ENCODE results near the gene PIKFYVE.
"Not testable (repeated sequence)": the region's sequence is repeated elsewhere in the genome, so short reads cannot be mapped to it uniquely, and the experiment has no call there.

PIKFYVE gene

GRCh38 chr2:208311954-208312353 lies 45.9 kb downstream of the PIKFYVE start:
- no peak for DNase-seq

DNA sequence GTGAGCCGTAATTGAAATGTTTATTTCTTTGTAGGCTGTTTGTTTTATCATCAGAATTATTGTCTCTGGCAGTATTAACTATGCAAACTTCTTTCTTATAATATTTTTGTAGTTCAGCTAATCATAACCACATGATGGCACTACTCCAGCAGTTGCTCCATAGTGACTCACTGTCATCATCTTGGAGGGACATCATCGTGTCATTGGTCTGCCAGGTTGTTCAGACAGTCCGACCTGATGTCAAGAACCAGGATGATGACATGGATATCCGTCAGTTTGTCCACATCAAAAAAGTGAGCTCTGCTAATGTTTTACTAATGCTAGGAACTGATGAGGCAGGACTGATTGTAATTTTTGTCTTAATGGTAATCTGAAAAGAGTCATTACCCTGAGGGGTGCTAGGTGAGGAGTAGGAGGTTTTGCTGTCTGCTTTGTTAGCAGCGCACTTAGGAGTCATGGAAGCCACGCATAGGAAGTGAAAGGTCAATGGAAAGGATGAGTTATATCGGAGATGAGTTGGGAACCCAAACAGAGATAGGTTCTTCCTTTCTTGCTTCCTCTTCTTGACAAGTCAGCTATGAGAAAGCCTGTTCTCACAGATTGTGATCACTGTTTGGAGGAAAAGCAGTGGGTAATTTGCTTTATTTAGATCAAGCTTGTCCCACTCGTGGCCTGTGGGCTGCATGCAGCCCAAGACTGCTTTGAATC lies 49.2 kb downstream of the PIKFYVE start:
- DNase-seq: no peak

DNA sequence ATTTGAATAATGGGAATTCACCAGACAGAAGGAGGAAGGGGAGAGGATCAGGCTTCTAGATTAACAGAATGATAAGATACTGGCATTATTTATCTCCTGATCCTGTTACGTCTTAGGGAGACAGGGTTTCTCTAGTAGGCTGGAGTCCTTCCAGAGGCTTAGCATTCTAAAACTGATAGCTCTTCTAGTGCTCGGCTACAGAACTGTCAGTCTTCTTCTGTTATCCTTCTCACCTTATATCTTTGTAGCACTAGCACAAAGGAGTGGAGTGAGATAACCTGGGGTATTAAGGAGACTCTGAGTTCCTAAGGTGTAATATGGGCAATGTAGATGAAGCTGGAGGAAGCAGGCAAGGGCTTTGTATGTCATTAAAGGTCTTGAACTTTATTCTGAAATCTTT lies 52.1 kb downstream of the PIKFYVE start:
- DNase-seq: no peak

GRCh38 chr2:208319391-208319790 lies 53.3 kb downstream of the PIKFYVE start:
- no peak for DNase-seq

DNA sequence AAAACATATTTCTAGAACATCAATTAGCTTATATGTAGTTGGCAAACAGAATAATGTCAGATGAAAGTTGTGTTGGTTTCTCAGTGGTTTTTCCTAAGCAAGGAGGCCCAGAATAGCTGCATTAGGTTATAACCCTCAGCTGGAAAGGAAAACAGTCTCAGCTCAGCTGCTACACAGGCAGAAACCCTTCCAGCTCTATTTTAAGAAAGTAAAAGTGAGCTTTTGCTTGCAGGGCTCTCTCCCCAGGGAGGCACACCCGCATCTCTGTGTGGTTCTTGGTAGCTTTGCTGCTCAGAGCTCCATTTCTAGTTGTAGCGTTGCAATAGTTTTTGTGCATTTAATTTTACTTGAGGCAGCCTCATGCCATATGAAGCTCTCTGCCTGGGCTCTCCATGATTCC lies 54.6 kb downstream of the PIKFYVE start:
- DNase-seq: no peak

GRCh38 chr2:208326016-208326415 lies 60.0 kb downstream of the PIKFYVE start:
- DNase-seq: no peak

- no peak for DNase-seq
Measured at GRCh38 chr2:208329485-208329884, 63.4 kb downstream of the PIKFYVE start.

DNA sequence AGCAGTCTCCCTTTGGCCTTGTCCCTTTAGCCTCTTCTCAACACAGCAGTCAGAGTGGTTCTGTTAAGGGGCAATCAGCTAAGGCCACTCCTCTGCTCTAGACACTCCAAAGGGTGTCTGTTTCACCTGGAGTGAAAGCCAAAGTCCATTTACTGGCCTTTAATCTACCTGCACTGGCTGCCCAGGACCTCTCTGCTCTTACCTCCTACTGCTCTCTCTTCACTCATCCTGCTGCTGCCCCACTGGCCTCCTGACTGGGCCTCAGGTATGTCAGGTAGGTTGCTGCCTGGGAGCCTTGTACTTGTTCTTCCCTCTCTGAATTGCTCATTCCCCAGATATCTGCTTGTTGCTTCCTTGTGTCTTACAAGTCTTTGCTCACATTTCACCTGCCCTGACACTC lies 68.2 kb downstream of the PIKFYVE start:
- DNase-seq: no peak

DNA sequence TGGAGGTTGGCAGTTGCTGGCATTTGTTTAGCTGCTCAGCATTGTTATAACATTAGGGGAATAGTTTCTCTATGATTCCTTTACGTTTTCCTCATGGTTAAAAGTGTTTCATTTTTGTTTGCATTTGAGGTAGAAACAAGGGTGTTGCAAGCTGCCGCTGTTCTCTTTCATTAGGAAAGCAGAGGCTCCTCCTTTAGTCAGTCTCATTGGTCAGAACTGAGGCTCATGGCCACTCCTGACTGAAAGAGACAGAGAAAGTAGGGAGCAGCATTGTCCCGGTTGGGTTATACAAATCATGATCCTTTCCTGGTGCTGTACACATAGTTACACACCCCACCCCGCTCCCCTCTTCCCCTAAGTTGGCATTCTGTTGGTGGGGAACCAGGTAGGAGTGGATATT lies 80.7 kb downstream of the PIKFYVE start:
- no peak for DNase-seq

- no peak for DNase-seq
Measured at GRCh38 chr2:208350610-208351009, 84.6 kb downstream of the PIKFYVE start.

DNA sequence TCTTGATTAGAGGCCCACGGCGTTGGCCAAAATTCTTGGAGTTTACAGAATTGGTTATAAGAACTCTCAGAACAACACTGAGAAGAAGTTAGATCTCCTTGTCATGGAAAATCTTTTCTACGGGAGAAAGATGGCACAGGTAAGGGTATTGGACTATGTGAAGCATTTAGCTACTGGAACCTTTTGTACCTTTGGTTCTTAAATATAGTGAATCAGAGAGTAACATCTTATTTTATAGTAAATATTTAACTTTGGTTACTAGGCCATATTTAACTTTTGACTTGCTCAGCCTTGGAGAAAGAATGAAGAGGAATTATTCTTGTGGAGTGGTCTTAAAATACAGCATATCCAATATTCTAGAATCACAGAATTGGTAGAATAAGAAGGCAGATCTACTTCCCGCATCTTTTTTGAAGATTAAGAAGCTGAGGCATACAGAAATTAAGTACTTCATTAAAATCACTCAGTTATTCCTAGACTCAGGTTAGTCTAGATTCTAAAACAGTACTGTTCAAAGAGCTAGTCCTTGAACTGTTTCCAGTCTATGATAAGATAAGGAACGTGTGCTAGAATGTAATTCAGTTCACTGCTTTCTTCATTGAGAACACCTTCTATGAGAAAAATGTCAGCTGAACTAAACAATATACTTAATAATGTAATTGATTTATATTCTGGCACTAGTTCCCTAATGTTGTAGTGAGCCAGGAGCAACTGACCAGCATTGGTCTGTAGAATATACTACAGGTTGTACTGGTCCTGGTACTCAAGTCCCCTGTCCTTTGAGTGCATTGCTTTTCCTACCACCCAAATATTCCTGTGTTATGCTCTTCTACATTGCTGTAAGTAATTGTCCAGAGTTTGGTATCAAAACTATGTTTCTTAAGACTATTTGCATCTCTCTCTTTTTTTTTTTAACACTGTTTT lies 86.9 kb downstream of the PIKFYVE start:
- DNase-seq: no peak

DNA sequence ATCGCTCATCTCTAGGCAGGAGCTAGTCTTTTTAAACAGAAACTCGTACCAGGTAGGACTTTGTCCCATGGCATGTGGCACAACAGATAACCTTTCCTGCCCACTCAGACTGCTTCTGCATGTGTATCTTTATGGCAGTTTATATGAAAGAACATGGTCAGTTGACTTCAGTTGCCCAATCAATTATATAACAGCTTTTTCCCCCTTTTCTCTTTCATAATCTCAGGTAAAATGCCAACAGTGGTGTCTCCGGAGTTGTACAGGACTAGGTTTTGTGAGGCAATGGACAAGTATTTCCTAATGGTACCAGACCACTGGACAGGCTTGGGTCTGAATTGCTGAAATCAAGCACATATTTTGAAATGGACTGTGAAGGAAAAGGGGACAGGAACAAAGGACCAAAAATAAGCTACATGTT lies 88.9 kb downstream of the PIKFYVE start:
- no peak for DNase-seq

DNA sequence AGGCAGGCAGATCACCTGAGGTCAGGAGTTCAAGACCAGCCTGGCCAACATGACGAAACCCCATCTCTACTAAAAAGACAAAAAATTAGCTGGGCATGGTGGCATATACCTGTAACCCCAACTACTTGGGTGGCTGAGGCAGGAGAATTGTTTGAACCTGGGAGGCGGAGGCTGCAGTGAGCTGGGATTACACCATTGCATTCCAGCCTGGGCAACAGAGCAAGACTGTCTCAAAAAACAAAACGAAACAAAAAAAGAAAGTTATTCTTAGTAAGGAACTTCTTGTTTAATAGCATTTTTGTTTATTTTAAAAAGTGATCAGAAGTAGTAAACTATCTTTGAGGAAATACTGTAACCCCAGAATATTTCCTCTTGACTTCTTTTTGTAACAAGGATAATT lies 90.4 kb downstream of the PIKFYVE start:
- not testable (repeated sequence) for DNase-seq

DNA sequence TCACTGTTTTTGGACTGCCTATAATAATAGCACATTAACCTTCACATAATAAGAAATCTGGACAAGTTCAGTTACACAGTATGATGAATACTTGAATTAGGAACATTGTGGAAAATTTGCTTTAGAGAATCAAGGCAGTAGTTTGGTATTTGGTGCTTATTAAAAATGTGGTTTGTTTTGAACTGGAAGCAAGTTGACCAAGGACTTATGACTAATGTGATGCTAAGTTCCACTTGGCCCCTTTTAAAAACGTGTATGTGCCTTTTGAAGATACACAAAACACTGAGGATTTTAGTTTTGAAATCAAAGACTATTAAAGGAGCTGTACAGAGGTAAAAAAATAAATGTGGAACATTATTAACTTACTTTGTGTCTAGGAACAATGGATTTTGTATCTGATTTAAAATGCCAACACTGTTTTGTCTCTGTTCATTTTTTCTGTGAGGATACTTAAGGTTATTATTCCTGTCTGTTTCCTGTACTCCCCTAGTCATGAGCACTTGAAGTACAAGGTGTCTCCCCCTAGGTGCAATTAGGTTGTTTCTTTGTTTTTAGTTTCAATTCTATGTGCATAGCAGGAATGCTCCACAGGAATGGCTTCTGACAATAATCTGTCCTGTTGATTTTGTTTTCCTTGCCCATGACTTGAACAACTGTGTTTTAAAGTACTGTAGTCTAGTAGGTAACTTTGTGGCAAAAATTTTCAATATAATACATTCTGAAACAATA lies 91.0 kb downstream of the PIKFYVE start:
- no peak for DNase-seq

DNA sequence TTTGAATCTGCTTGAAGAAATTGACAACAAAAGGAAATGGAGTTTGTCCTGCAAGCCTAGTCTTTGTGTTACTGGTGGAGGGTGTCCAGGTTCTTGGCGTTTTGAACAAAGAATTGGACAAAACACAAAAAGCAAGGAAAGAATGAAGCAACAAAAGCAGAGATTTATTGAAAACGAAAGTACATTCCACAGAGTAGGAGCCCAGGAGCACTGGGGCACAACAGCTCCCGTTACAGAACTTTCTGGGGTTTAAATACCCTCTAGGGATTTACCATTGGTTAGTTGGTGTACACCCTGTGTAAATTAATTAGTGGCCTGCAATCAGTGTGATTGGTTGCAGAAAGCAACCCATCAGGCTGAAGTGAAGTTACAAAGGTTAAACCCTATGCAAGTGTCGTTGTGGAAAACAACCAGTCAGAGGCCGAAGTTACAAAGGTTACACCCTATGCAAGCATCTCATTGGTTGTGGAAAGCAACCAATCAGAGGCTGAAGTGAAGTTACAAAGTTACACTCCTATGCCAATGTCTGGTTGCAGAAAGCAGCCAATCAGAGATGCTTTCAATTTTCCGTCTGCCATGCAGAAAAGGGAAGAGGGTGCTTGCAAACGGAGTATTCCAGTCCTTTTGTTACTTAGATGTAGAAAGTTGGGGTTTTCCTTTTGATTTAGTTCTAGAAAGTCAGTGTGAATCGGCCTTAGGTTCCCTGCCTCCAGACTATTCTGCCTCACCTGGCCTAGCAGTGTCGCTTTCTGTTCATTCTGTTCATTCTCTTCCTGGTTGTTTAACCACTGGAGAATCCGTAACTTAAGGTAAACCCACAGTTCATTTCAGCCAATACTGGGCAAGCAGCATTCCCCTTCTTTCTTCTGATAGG lies 92.9 kb downstream of the PIKFYVE start:
- no peak for DNase-seq

- DNase-seq: peak; percentile 10
Measured at GRCh38 chr2:208359632-208359986, 93.6 kb downstream of the PIKFYVE start.

GRCh38 chr2:208360259-208361076 lies 94.4 kb downstream of the PIKFYVE start:
- DNase-seq: no peak

DNA sequence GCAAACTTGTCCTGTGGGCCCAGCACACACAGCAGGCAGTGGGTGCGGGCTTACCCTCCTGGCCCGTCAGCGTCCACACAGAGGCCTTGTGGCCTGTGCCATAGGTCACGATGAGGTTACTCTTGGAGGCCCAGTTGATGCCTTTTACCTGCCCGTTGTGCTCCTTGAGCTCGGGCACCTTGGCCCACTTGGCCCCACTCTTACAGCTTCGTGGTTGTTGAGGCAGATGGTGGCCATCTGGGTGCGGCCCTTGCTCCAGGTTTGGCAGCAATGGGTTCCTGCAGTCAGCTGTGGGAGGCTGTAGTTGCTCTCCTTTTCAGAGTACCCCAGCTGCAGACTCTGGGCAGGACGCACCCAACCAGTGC lies 95.0 kb downstream of the PIKFYVE start:
- no peak for DNase-seq

DNA sequence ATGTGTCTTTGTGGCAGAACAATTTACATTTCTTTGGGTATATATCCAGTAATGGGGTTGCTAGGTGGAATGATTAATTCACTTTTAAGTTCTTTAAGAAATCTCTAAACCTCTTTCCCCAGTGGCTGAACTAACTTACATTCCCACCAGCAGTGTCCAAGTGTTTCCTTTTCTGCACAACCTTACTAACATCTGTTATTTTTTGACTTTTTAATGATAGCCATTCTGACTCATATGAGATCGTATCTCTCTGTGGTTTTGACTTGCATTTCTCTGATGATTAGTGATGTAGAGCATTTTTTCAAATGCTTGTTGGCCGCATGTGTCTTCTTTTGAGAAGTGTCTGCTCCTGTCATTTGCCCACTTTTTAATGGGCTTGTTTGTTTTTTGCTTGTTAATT lies 97.4 kb downstream of the PIKFYVE start:
- no peak for DNase-seq

DNA sequence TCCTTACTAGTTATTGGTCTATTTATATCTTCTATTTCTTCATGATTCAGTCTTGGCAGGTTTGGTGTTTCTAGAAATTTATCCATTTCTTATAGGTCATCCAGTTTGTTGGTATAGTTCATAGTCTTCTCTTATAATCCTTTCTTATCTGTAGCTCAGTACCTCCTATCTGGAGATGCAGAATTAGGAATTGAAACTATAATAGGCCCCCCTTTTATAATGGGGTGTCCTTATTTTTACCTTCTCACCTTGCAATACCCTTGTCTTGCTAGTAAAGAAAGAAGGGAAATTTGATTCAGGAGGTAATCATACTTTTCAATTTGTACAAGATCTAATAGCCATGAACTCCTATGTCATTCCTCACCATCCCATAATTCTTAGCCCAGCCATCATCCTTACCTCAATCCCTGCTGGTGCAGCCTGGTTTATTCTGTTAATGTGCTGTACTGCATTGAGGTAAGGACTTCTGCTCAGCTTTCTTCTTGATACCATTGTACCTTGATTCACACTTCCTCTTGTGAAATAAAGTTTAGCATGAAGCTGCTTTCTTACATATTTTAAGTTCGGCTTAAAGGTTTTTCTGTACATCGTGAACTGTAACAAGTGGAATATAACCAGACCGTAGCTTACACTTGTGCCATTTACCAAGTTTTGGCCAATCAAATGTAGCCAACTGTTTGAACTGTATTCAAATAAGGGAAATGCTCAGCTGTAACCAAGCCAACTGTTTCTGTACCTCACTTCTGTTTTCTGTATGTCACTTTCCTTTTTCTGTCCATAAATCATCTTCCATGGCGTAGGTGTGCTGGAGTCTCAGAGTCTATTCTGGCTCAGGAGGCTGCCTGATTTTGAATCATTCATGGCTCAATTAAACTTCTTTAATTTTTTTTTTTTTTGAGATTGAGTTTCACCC lies 100.4 kb downstream of the PIKFYVE start:
- no peak for DNase-seq

- DNase-seq: no peak
Measured at GRCh38 chr2:208369091-208369490, 103.0 kb downstream of the PIKFYVE start.
